Left colon (tissue), 2 donors: ENCODE data around the gene HTR2C. TPM values are rescaled to one million over a fixed set of nuclear protein-coding genes. Genes with fewer than 3 reads are reported as not detected.
"Not testable (repeated sequence)": the region's sequence is repeated elsewhere in the genome, so short reads cannot be mapped to it uniquely, and the experiment has no call there.

Experiments used
- ATAC-seq: fragments of 200-7000 bp; cut with Tn5 transposase; one replicate; pipeline ENCODE4 v1.9.1; 2020; ENCODE audit warnings: mild to moderate bottlenecking, moderate library complexity
- DNase-seq, 2 donors: peaks; one replicate each; pipeline ENCODE4 v3.0.0-alpha.2; 2020
- intact Hi-C, 2 donors: fragments of 100-400 bp; cut with DNase I in 1 of 2; cut with micrococcal nuclease in 1 of 2; formaldehyde crosslinking; loops; one replicate each; pipeline versions ENCODE4 v1.11.2 to v1.14.0; 2022; cut with DNase I, micrococcal nuclease
- total RNA-seq, 2 donors: library from RNA; stranded (reverse); fragmentation: NEBNext Ultra II Directional; extraction: Animal tissue kit (Norgen Biotek cat#: 25700); gene quantifications; one replicate each; pipeline ENCODE4 v1.2.1, GENCODE V29; 2021
- donor health status: DM: no; HTN: no; CAD: no.
- donor health status: DM: yes; HTN: yes; CAD: no.

The HTR2C gene
- total RNA-seq, 2 donors from 2014 or later = not detected

- ATAC-seq, DNase-seq, intact Hi-C loops: not testable (repeated sequence)
Observed at GRCh38 chrX:114700533-114700932, 116.6 kb downstream of the HTR2C start.

- DNase-seq = no peak
- intact Hi-C loops = no loop called here
- no peak for ATAC-seq
Observed at GRCh38 chrX:114709406-114709805, 125.5 kb downstream of the HTR2C start.

GRCh38 chrX:114710571-114710970, 126.7 kb downstream of the HTR2C start:
- DNase-seq (no peak), ATAC-seq (no peak)
- intact Hi-C loops = no loop called here

GRCh38 chrX:114712466-114712865, 128.6 kb downstream of the HTR2C start:
- intact Hi-C loops = no loop called here
- ATAC-seq = no peak
- no peak for DNase-seq

GRCh38 chrX:114715096-114715495, 131.2 kb downstream of the HTR2C start:
- intact Hi-C loops = no loop called here
- DNase-seq (no peak), ATAC-seq (no peak)

- intact Hi-C loops = no loop called here
- DNase-seq = no peak
- ATAC-seq = no peak
Observed at GRCh38 chrX:114717921-114718320, 134.0 kb downstream of the HTR2C start.

- ATAC-seq = no peak
- intact Hi-C loops = no loop called here
Observed at GRCh38 chrX:114766541-114766940, 182.7 kb downstream of the HTR2C start.

GRCh38 chrX:114774691-114775090, 190.8 kb downstream of the HTR2C start:
- no peak for ATAC-seq
- intact Hi-C loops = no loop called here
- DNase-seq = no peak

More at GRCh38 chrX:114766541-114766940, 182.7 kb downstream of the HTR2C start:
- DNase-seq = no peak

GRCh38 chrX:114782925-114783324, 199.0 kb downstream of the HTR2C start:
- DNase-seq (no peak), ATAC-seq (no peak)
- intact Hi-C loops = no loop called here

- DNase-seq (no peak), ATAC-seq (no peak)
Observed at GRCh38 chrX:114787061-114787460, 203.2 kb downstream of the HTR2C start.

GRCh38 chrX:114797494-114797893, 213.6 kb downstream of the HTR2C start:
- intact Hi-C loops = no loop called here
- ATAC-seq = no peak
- DNase-seq = no peak

More at GRCh38 chrX:114787061-114787460, 203.2 kb downstream of the HTR2C start:
- intact Hi-C loops = no loop called here

GRCh38 chrX:114798907-114799306, 215.0 kb downstream of the HTR2C start:
- intact Hi-C loops = no loop called here
- no peak for DNase-seq
- no peak for ATAC-seq

- intact Hi-C loops = no loop called here
- ATAC-seq (no peak), DNase-seq (no peak)
Observed at GRCh38 chrX:114800719-114801118, 216.8 kb downstream of the HTR2C start.

- ATAC-seq = no peak
- no peak for DNase-seq
Observed at GRCh38 chrX:114819509-114819908, 235.6 kb downstream of the HTR2C start.

GRCh38 chrX:114841051-114841450, 257.2 kb downstream of the HTR2C start:
- no peak for ATAC-seq

More at GRCh38 chrX:114819509-114819908, 235.6 kb downstream of the HTR2C start:
- intact Hi-C loops = no loop called here

GRCh38 chrX:114842181-114842580, 258.3 kb downstream of the HTR2C start:
- DNase-seq = no peak
- no peak for ATAC-seq
- intact Hi-C loops = no loop called here

More at GRCh38 chrX:114841051-114841450, 257.2 kb downstream of the HTR2C start:
- intact Hi-C loops = no loop called here
- no peak for DNase-seq

- DNase-seq (no peak), ATAC-seq (no peak)
Observed at GRCh38 chrX:114889481-114889880, 305.6 kb downstream of the HTR2C start.

GRCh38 chrX:114903618-114904017, 319.7 kb downstream of the HTR2C start:
- no peak for DNase-seq
- intact Hi-C loops = no loop called here
- ATAC-seq = no peak

More at GRCh38 chrX:114889481-114889880, 305.6 kb downstream of the HTR2C start:
- intact Hi-C loops = no loop called here

- ATAC-seq = no peak
- no peak for DNase-seq
- intact Hi-C loops = no loop called here
Observed at GRCh38 chrX:114905251-114905650, 321.4 kb downstream of the HTR2C start.

GRCh38 chrX:114906984-114907510, 323.2 kb downstream of the HTR2C start:
- no peak for DNase-seq

GRCh38 chrX:114924423-114924822, 340.5 kb downstream of the HTR2C start:
- intact Hi-C loops = no loop called here
- no peak for ATAC-seq
- DNase-seq = no peak

More at GRCh38 chrX:114906984-114907510, 323.2 kb downstream of the HTR2C start:
- no peak for ATAC-seq
- intact Hi-C loops = no loop called here
